Measurements from ENCODE around the gene CRADD.
"Not testable (repeated sequence)": the region's sequence is repeated elsewhere in the genome, so short reads cannot be mapped to it uniquely, and the experiment has no call there.

CRADD gene

GRCh38 chr12:93737457-93738198, 60.5 kb downstream of the CRADD start:
- DNase-seq (ENCODE audit: low read depth in 2 of 2), result no peak

GRCh38 chr12:93738199-93739058, 61.3 kb downstream of the CRADD start:
- DNase-seq (ENCODE audit: low read depth in 2 of 2), result no peak

- DNase-seq (ENCODE audit: low read depth in 2 of 2), result no peak
Measured at GRCh38 chr12:93740751-93741150, 63.6 kb downstream of the CRADD start.

GRCh38 chr12:93741659-93742109, 64.5 kb downstream of the CRADD start:
- no peak for DNase-seq (ENCODE audit: low read depth in 2 of 2)

- peak; percentile 28 to 44 for DNase-seq (ENCODE audit: low read depth in 2 of 2)
Measured at GRCh38 chr12:93742110-93742934, 65.1 kb downstream of the CRADD start.

GRCh38 chr12:93743229-93743998, 66.2 kb downstream of the CRADD start:
- DNase-seq (ENCODE audit: low read depth in 2 of 2), result no peak

GRCh38 chr12:93743999-93744689, 67.0 kb downstream of the CRADD start:
- no peak for DNase-seq (ENCODE audit: low read depth in 2 of 2)

- DNase-seq (ENCODE audit: low read depth in 2 of 2), result no peak
Measured at GRCh38 chr12:93745286-93745685, 68.1 kb downstream of the CRADD start.

GRCh38 chr12:93746572-93747168, 69.5 kb downstream of the CRADD start:
- DNase-seq (ENCODE audit: low read depth in 2 of 2), result no peak

GRCh38 chr12:93748672-93749383, 71.7 kb downstream of the CRADD start:
- DNase-seq (ENCODE audit: low read depth in 2 of 2), result no peak

GRCh38 chr12:93749515-93749914, 72.3 kb downstream of the CRADD start:
- no peak for DNase-seq (ENCODE audit: low read depth in 2 of 2)

- no peak for DNase-seq (ENCODE audit: low read depth in 2 of 2)
Measured at GRCh38 chr12:93750056-93750455, 72.9 kb downstream of the CRADD start.

GRCh38 chr12:93751864-93752610, 74.9 kb downstream of the CRADD start:
- no peak for DNase-seq (ENCODE audit: low read depth in 2 of 2)

GRCh38 chr12:93753285-93753684, 76.1 kb downstream of the CRADD start:
- DNase-seq (ENCODE audit: low read depth in 2 of 2), result no peak

- DNase-seq (ENCODE audit: low read depth in 2 of 2), result no peak
Measured at GRCh38 chr12:93753838-93754429, 76.8 kb downstream of the CRADD start.

GRCh38 chr12:93754859-93755258, 77.7 kb downstream of the CRADD start:
- DNase-seq (ENCODE audit: low read depth in 2 of 2), result not testable (repeated sequence)

- no peak for DNase-seq (ENCODE audit: low read depth in 2 of 2)
Measured at GRCh38 chr12:93756288-93756687, 79.1 kb downstream of the CRADD start.

Data from stimulated activated CD8-positive, alpha-beta memory T cell treated with anti-CD3 and anti-CD28 coated beads, Interleukin-7, amount 100 ng/mL, for 1 hour (primary cell).